Ovary (tissue), 9 donors: ENCODE data around the gene KLF16. TPM values are rescaled to one million over a fixed set of nuclear protein-coding genes. Genes with fewer than 3 reads are reported as not detected.

Experiments
- DNase-seq, 5 donors: peaks; one replicate each; pipeline ENCODE4 v3.0.0-alpha.2; 2019 to 2020
- H3K27ac ChIP-seq, 2 donors: fragments of 200-600 bp; one replicate each; pipeline versions ENCODE4 v1.5.1 to v1.8.0; 2019 to 2022
- H3K27me3 ChIP-seq: fragments of 200-600 bp; one replicate; pipeline ENCODE4 v1.8.0; 2022
- H3K36me3 ChIP-seq: fragments of 200-600 bp; sonication (generic); one replicate; pipeline ENCODE4 v1.5.1; 2019
- H3K4me1 ChIP-seq: one replicate; pipeline ENCODE4 v1.8.1; 2013; ENCODE audit warnings: mild to moderate bottlenecking, moderate library complexity; ENCODE audit not compliant: insufficient read depth
- H3K4me3 ChIP-seq: fragments of 200-600 bp; sonication (generic); one replicate; pipeline ENCODE4 v1.5.1; 2017
- H3K9me3 ChIP-seq, 2 donors: fragments of 200-600 bp in 1 of 2; sonication (generic) in 1 of 2; one replicate each; pipeline versions ENCODE4 v1.5.1 to v1.8.1; 2013 to 2019; ENCODE audit warnings: mild to moderate bottlenecking in 1 of 2, moderate library complexity in 1 of 2
- CTCF ChIP-seq, 3 donors: fragments of 450-650 bp in 2 of 3; fragments of 200-600 bp in 1 of 3; IDR thresholded peaks; one replicate each; pipeline versions ENCODE4 v1.5.1 to v1.8.0; 2016 to 2022; ENCODE audit warnings: antibody characterized with exemption in 3 of 3, mild to moderate bottlenecking in 1 of 3
- EP300 ChIP-seq: sonication (generic); formaldehyde crosslinking; IDR thresholded peaks from one replicate; pipeline ENCODE4 v1.6.1; 2017; ENCODE audit warnings: antibody characterized with exemption
- POLR2A ChIP-seq: fragments of 450-650 bp; IDR thresholded peaks from one replicate; pipeline ENCODE4 v1.6.1; 2017; ENCODE audit warnings: antibody characterized with exemption, mild to moderate bottlenecking, moderate library complexity
- WGBS, 3 donors: extraction: QIAGEN DNeasy Blood & Tissue Kit in 1 of 3; methylation state at CpG; one replicate each; pipeline versions ENCODE4 v1.1.5 to v1.1.7; 2013 to 2017; 5-methylcytosine and 5-hydroxymethylcytosine counted together
- intact Hi-C, 4 donors: fragments of 100-400 bp; cut with DNase I; formaldehyde crosslinking; loops; one replicate each; pipeline versions ENCODE4 v1.11.0 to v1.15.1; 2022 to 2023
- polyA plus RNA-seq, 2 donors: library from polyadenylated mRNA; stranded (reverse); fragments of 200-250 nt in 1 of 2; fragments of 350-450 nt in 1 of 2; fragmentation: Illumina TruSeq in 1 of 2; extraction: RNeasy Lipid Tissue Mini Kit (QIAGEN cat#74804) in 1 of 2; gene quantifications; one replicate each; pipeline ENCODE4 v1.2.3, GENCODE V29; 2013 to 2014
- total RNA-seq, 7 donors: library from RNA; depleted of rRNA in 2 of 7; stranded (reverse); fragments of >200 nt in 2 of 7; fragmentation: NEBNext Ultra II Directional in 3 of 7; extraction: Animal tissue kit (Norgen Biotek cat#: 25700) in 3 of 7; gene quantifications; one replicate each; pipeline versions ENCODE4 v1.1.0 to v1.2.4, GENCODE V29; 2016 to 2023
- donor health status: DM: no; HTN: no; CAD: no; lungs with moderate emphysema.
- donor health status: DM: no; HTN: no; CAD: no.
- donor health status: Bipolar disorder and iron deficiency.
- donor health status: DM: yes; HTN: yes; CAD: no.
- donor health status: DM: no; HTN: no; CAD: no.
- donor health status: DM: yes; HTN: yes; CAD: no.

KLF16 gene
- total and polyA plus RNA-seq, 9 donors, result 0.63 to 26.6 (median 14.4) TPM

GRCh38 chr19:1826557-1827521 lies 36.5 kb downstream of the KLF16 start:
- intact Hi-C loops, result loop anchor here in 2 of 4 donors (10.0 kb wide), 2 partner anchors 152 to 282 kb away; no protein-coding TSS in a partner anchor
- Histone ChIP-seq H3K9me3 (no peaks in the 10 kb centered on the region), H3K4me3 (no peak overlapping the region), H3K4me1 (peaks cover 8% of the 10 kb centered on the region), H3K27me3 (no peaks in the 10 kb centered on the region), H3K36me3 (no peaks in the 10 kb centered on the region), H3K27ac (peak overlapping the region; percentile 68 to 89)
- WGBS, 3 donors, result 11 to 34% (median 27%) methylated on average over 53 to 63 of the region's 63 CpGs
- peak; percentile 73 to 84 (median 84) for DNase-seq
- TF ChIP-seq EP300, result no peak
- TF ChIP-seq CTCF (IDR thresholded peaks at IDR 0.05), result no peak
- TF ChIP-seq POLR2A, result no peak

- Histone ChIP-seq H3K27me3 (no peaks in the 10 kb centered on the region), H3K4me3 (no peak overlapping the region), H3K27ac (peak overlapping the region; percentile 68 to 89), H3K36me3 (no peaks in the 10 kb centered on the region), H3K9me3 (no peaks in the 10 kb centered on the region), H3K4me1 (peaks cover 8% of the 10 kb centered on the region)
- DNase-seq, result peak; percentile 84 to 92 (median 92)
- TF ChIP-seq CTCF (IDR thresholded peaks at IDR 0.05) (peak; percentile 91 to 95 (median 95)), POLR2A (no peak), EP300 (no peak)
- WGBS, 3 donors, result 15 to 21% (median 16%) methylated on average over 15 of the region's 15 CpGs
- intact Hi-C loops, result loop anchor here in 2 of 4 donors (10.0 kb wide), 2 partner anchors 151 to 281 kb away; no protein-coding TSS in a partner anchor
Observed at GRCh38 chr19:1825909-1826556, 37.3 kb downstream of the KLF16 start.

GRCh38 chr19:1824252-1824622 lies 39.1 kb downstream of the KLF16 start:
- Histone ChIP-seq H3K9me3 (no peaks in the 10 kb centered on the region), H3K36me3 (no peaks in the 10 kb centered on the region), H3K4me1 (peaks cover 8% of the 10 kb centered on the region), H3K27me3 (no peaks in the 10 kb centered on the region), H3K27ac (no peak overlapping the region), H3K4me3 (no peak overlapping the region)
- TF ChIP-seq EP300 (no peak), CTCF (IDR thresholded peaks at IDR 0.05) (no peak), POLR2A (no peak)
- no peak for DNase-seq
- 73 to 79% (median 76%) methylated on average over 14 of the region's 14 CpGs for WGBS, 3 donors
- intact Hi-C loops, result loop anchor here in 2 of 4 donors (10.0 kb wide), 2 partner anchors 149 to 279 kb away; no protein-coding TSS in a partner anchor

GRCh38 chr19:1823539-1824251 lies 39.7 kb downstream of the KLF16 start:
- WGBS, 3 donors, result 83 to 89% (median 89%) methylated on average over 35 to 36 of the region's 36 CpGs
- H3K9me3 ChIP-seq, result no peaks in the 10 kb centered on the region
- H3K27me3 ChIP-seq, result no peaks in the 10 kb centered on the region
- intact Hi-C loops, result loop anchor here in 2 of 4 donors (10.0 kb wide), 2 partner anchors 149 to 279 kb away; no protein-coding TSS in a partner anchor
- TF ChIP-seq CTCF (IDR thresholded peaks at IDR 0.05) (no peak), EP300 (no peak), POLR2A (no peak)
- no peak overlapping the region for H3K4me3 ChIP-seq
- no peak for DNase-seq
- peaks cover 8% of the 10 kb centered on the region for H3K4me1 ChIP-seq
- H3K36me3 ChIP-seq, result no peaks in the 10 kb centered on the region
- H3K27ac ChIP-seq, result no peak overlapping the region
